ENCODE data around the gene OGFR.

DNA sequence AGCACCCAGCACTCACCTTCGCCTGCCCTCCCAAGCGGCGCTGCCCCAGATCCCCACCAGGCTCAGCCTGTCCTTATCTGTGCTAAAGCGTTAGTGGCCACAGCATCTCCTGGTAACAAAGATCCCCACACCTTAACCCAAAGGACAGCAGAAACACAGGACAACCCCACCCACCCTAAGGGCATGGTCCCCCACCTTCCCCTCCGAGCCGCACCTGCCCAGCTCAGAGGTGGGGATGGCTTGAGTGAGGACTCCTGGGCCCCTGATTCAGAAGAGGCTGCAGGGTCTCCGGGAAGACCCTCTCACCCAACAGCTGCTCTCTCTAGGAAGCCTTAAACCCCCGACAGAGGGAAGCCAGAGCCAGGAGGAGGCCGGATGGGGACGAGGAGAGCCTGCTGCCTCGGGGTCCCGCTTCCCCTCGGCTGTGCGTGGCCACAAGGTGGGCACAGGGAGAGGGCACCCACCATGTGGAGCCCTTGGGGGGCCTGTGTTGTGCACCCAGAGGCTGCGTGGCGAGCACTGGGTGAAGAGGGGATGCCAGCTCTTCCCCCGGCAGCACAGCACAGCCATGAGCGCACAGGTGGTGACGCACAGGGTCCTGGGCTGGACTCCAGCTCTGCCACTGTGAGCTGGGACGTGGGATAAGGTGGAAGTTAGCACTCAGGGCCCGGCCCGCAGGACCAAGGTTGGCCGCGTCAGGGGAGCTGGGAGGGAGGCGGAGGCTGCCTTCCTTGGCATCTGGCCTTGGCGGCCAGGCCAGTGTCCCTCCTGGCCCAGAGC lies 40.3 kb upstream of the OGFR start:
- TF ChIP-seq, protein P1, sequence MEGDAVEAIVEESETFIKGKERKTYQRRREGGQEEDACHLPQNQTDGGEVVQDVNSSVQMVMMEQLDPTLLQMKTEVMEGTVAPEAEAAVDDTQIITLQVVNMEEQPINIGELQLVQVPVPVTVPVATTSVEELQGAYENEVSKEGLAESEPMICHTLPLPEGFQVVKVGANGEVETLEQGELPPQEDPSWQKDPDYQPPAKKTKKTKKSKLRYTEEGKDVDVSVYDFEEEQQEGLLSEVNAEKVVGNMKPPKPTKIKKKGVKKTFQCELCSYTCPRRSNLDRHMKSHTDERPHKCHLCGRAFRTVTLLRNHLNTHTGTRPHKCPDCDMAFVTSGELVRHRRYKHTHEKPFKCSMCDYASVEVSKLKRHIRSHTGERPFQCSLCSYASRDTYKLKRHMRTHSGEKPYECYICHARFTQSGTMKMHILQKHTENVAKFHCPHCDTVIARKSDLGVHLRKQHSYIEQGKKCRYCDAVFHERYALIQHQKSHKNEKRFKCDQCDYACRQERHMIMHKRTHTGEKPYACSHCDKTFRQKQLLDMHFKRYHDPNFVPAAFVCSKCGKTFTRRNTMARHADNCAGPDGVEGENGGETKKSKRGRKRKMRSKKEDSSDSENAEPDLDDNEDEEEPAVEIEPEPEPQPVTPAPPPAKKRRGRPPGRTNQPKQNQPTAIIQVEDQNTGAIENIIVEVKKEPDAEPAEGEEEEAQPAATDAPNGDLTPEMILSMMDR (IDR thresholded peaks at IDR 0.05) = no peak
- no peak for TF ChIP-seq POLR2A (IDR thresholded peaks at IDR 0.05)

All from adrenal gland (tissue), 5 donors.